RCC 7860 (cell line): ENCODE data around the gene ADIRF.
"Not testable (repeated sequence)": the region's sequence is repeated elsewhere in the genome, so short reads cannot be mapped to it uniquely, and the experiment has no call there.

Experiments used
- DNase-seq: peaks from one replicate; pipeline ENCODE4 v3.0.0-alpha.2; 2015; ENCODE audit warnings: low spot score
- FAIRE-seq: peaks from 2 replicates; lab custom pipeline; 2012; peaks lifted over from hg19 to GRCh38; lab: Jason Lieb, UNC

Gene ADIRF

DNA sequence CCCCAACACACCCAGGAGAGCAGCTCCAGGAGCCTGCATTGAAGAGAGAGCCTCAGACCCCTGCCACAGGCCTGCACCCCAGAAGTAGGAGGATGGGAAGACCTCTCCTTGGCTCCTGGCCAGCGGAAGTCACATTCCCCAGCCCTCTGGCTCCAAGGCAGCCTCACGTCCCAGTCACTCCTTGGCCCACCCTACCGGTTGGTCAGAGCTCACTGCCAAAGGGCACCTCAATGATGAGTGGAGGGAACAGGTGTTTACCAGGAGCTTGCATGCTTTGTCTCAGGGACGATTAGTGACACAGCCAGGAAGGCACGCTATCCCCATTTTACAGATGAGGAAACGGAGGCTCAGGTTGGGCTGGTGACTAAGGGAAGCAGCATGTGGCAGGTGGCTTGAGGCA is 50.8 kb downstream of the ADIRF start:
- DNase-seq, FAIRE-seq: not testable (repeated sequence)

DNA sequence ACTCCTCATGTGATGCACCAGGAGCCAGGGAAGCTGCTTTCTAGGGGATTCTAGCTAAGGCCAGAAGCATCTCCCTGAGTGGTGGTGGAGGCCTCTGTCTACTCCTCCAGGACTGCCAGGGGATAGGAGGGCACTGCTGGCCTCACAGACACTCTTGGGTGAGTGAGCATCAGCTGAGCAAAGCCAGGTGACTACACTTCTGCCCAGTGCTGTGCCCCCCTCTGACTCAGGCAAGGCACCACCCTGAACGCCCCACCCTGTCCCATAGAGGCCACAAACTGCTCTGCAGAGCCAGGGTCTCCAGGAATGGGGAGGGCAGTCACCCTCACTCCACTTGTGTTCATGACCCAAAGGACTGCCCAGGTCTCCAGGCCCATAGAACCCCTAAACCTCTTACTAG is 51.2 kb downstream of the ADIRF start:
- not testable (repeated sequence) for DNase-seq, FAIRE-seq

DNA sequence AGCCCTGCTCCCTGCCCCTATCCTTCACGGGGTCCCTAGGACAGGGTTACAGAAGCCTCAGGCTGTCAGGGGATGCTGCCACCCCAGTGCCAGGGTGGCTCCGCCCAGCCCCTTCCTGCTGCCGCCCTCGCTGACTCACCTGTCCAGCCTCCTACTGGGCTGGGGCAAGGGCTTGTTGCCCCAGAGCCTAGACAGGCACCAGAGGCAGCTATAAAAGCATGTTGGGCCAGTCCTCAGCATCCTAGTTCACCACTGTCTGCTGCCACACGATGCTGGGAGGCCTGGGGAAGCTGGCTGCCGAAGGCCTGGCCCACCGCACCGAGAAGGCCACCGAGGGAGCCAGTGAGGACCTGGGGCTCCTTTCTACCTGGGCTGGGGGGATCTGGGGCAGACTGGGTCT is 51.8 kb downstream of the ADIRF start, which contains the start of gene FAM25A:
FAM25A (plus strand) TSS at position 239 of the 400 bp plus-strand sequence; CDS start at position 270, 31 bp downstream.
- FAIRE-seq = not testable (repeated sequence)

More for the DNA sequence above, 51.8 kb downstream of the ADIRF start, which contains the start of gene FAM25A:
- not testable (repeated sequence) for DNase-seq
